Measurements from ENCODE around the gene KAZN. TPM values are rescaled to one million over a fixed set of nuclear protein-coding genes. Genes with fewer than 3 reads are reported as not detected.

The KAZN gene
- total RNA-seq, 2 donors from 2014 or later: 3.4 to 12.2 TPM

DNA sequence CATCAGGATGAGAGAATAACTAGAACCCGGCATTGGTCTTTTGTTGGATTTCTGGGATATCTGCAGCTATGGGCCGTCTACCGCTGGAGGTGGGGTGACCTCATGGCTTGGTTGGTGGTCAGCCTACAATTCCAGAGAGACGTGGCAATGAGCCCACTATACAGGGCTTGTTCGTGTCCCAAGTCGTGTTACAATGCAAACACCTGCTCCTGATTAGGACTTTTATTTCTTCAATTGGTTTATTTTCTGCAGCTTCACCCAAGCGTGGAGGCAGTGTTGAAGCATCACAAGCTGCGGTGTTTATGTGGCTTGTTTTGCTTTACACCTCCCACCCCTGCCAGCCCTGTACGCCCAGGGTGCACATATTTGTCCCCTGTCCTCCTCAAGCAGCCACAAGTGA is 343.4 kb downstream of the KAZN start:
- Histone ChIP-seq H3K9me3 (no peaks in the 10 kb centered on the region), H3K27me3 (no peaks in the 10 kb centered on the region), H3K4me1 (peaks cover 20% of the 10 kb centered on the region), H3K4me3 (no peak overlapping the region), H3K36me3 (replicated peaks in 1 of 2; ENCODE audit: insufficient read depth in 1 of 2, low read depth in 2 of 2) (no peaks in the 10 kb centered on the region), H3K27ac (no peak overlapping the region)
- 80 to 83% methylated on average over 7 to 9 of the region's 9 CpGs for WGBS, 2 donors
- intact Hi-C loops (cut with DNase I): no loop called here
- ATAC-seq (no peak), DNase-seq (no peak)
- no peak for TF ChIP-seq POLR2A (IDR thresholded peaks at IDR 0.05)

DNA sequence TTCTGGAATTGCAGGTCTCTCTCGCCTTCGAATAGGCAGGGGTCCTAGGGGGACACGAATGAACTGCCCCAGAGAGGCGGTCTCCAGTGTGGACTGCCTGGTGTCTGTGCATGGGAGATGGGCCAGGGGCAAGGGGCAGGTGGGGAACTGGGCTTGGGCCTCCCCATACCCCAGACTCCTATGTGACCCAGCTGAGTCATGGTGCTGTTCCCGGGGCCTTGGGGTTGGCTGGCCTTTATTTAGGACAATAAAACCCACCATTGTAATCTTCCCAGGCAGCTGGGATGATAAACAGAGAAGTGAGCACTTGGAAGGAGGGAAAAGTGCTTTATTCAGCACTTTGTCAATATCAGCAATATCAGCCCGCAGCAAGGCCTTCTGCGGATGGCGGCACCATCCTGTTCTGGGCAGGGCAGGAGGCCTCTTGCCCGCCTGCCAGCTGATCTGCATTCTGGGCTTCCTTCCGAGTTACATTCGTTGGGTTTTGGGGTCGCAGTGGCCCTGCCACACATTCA is 346.0 kb downstream of the KAZN start:
- Histone ChIP-seq H3K27ac (peak overlapping the region; percentile 6 to 89 (median 84)), H3K4me1 (peaks cover 29% of the 10 kb centered on the region), H3K9me3 (no peaks in the 10 kb centered on the region), H3K36me3 (replicated peaks in 1 of 2; ENCODE audit: insufficient read depth in 1 of 2, low read depth in 2 of 2) (no peaks in the 10 kb centered on the region), H3K27me3 (no peaks in the 10 kb centered on the region), H3K4me3 (no peak overlapping the region)
- no peak for ATAC-seq
- WGBS, 2 donors: 76 to 89% methylated on average over 10 to 12 of the region's 12 CpGs
- intact Hi-C loops (cut with DNase I): no loop called here
- TF ChIP-seq, protein P1, sequence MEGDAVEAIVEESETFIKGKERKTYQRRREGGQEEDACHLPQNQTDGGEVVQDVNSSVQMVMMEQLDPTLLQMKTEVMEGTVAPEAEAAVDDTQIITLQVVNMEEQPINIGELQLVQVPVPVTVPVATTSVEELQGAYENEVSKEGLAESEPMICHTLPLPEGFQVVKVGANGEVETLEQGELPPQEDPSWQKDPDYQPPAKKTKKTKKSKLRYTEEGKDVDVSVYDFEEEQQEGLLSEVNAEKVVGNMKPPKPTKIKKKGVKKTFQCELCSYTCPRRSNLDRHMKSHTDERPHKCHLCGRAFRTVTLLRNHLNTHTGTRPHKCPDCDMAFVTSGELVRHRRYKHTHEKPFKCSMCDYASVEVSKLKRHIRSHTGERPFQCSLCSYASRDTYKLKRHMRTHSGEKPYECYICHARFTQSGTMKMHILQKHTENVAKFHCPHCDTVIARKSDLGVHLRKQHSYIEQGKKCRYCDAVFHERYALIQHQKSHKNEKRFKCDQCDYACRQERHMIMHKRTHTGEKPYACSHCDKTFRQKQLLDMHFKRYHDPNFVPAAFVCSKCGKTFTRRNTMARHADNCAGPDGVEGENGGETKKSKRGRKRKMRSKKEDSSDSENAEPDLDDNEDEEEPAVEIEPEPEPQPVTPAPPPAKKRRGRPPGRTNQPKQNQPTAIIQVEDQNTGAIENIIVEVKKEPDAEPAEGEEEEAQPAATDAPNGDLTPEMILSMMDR (IDR thresholded peaks at IDR 0.05): no peak
- DNase-seq: no peak

DNA sequence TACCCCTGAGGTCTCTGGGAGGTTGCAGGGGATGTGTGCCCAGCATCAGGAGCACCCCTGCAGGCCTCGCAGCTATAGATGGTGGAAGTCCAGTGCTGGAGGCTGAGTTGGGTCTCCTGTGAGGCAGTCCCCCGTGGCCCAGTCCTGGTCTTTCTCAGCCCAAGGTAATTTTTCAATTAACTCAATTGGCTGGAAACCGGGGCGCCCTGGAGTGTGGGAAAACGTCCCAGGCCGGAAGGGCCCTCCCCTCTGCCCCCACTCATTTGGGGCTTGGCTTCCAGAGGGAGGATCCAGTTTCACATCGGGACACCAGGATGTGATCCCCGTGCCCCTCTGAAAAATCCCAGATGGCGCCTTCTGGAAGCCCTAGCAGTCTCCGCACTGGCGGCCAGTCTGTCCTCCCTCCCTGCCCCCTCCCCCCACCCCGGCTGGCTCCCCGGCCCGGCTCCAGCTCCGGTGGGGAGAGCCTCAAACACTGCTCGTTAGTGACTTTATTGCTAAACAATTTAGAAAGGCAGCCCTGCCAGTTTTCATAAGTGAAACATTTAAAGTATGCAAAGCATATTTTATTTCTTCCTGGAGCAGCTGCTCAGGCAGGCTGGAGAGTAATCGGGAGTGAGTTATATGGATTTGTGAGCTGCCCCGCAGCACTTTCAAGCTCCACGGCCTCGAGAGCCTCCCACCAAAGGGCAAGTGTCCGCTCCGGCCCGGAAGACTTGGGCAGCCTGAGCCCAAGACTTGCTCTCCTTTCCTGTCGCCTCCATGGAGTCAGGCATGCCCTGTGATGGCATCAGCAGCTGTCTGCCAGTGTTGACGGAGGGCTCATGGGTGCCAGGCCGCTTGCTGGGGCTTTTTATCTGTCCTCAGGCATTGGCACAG is 346.9 kb downstream of the KAZN start:
- H3K9me3 ChIP-seq: no peaks in the 10 kb centered on the region
- no peak overlapping the region for H3K4me3 ChIP-seq
- peak overlapping the region; percentile 52 to 89 (median 84) for H3K27ac ChIP-seq
- H3K4me1 ChIP-seq: peaks cover 31% of the 10 kb centered on the region
- no peaks in the 10 kb centered on the region for H3K36me3 ChIP-seq (replicated peaks in 1 of 2; ENCODE audit: insufficient read depth in 1 of 2, low read depth in 2 of 2)
- H3K27me3 ChIP-seq: no peaks in the 10 kb centered on the region
- intact Hi-C loops (cut with DNase I): no loop called here
- DNase-seq (peak in 3 of 4 donors; percentile 44 to 59 (median 58)), ATAC-seq (peak; percentile 63)
- peak in 2 of 3 donors; percentile 22 to 42 for TF ChIP-seq POLR2A (IDR thresholded peaks at IDR 0.05)
- TF ChIP-seq, protein P1 (IDR thresholded peaks at IDR 0.05): no peak
- 44 to 63% methylated on average over 16 to 26 of the region's 26 CpGs for WGBS, 2 donors

DNA sequence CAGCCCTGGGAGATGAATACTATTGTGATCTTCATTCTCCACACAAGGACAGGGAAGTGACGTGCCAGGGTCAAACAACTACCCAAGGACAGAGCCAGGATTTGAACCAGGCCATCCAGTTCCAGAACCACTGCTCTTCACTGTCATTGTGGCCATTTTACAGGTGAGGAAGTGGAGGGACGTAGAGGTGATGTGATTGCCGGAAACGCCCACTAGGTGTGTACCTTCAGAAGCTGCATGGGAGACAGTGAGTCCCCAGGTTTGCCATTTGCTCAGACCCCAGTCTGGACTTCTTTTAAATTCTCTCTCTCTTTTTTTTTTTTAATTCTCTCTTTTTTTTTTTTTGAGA is 347.5 kb downstream of the KAZN start:
- Histone ChIP-seq H3K27me3 (no peaks in the 10 kb centered on the region), H3K9me3 (no peaks in the 10 kb centered on the region), H3K27ac (peak overlapping the region; percentile 52 to 89 (median 84)), H3K4me3 (no peak overlapping the region), H3K4me1 (peaks cover 35% of the 10 kb centered on the region), H3K36me3 (replicated peaks in 1 of 2; ENCODE audit: insufficient read depth in 1 of 2, low read depth in 2 of 2) (no peaks in the 10 kb centered on the region)
- intact Hi-C loops (cut with DNase I): no loop called here
- DNase-seq: no peak
- 72 to 80% methylated on average over 4 of the region's 4 CpGs for WGBS, 2 donors
- TF ChIP-seq, protein P1 (IDR thresholded peaks at IDR 0.05): peak in 1 of 7 experiments; percentile 6
- no peak for TF ChIP-seq POLR2A (IDR thresholded peaks at IDR 0.05)
- ATAC-seq: no peak

DNA sequence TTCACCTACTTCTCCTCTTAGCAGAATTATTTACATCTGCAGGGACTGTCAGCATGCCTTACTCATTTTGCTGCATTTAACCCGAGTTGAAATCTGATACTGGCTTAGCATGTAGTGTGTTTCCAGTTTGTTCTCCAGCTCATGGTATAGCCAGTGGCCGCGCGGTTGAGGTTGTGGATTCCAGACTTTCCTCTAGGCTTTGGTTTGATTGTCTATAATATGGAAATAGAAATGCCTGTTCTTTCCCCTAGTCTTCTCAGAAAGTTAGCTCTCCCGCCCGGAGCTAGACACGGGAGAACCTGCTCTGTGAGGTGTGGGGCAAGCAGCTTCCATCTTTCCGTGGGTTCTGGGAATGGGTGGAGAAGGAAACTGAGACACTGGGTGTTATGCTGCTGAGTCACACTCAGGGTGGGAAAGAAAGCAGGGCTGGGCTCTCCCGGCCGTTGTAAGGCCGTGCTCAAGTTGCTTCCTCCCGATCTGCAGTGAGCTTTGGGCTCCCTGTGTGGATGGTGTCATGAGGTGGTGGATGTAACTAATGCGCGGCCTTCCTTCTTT is 348.3 kb downstream of the KAZN start:
- intact Hi-C loops (cut with DNase I): no loop called here
- no peak overlapping the region for H3K4me3 ChIP-seq
- no peak for TF ChIP-seq POLR2A (IDR thresholded peaks at IDR 0.05)
- TF ChIP-seq, protein P1 (IDR thresholded peaks at IDR 0.05): no peak

More for the DNA sequence above, 348.3 kb downstream of the KAZN start:
- WGBS, 2 donors: 76 to 90% methylated on average over 10 to 14 of the region's 14 CpGs
- Histone ChIP-seq H3K27me3 (no peaks in the 10 kb centered on the region), H3K27ac (peak overlapping the region in 3 of 4 donors; percentile 83 to 89 (median 86)), H3K36me3 (replicated peaks in 1 of 2; ENCODE audit: insufficient read depth in 1 of 2, low read depth in 2 of 2) (no peaks in the 10 kb centered on the region), H3K4me1 (peaks cover 35% of the 10 kb centered on the region), H3K9me3 (no peaks in the 10 kb centered on the region)
- ATAC-seq: no peak
- no peak for DNase-seq

Measured in body of pancreas (tissue), 4 donors.